GM18909 (cell line): ENCODE results near the gene RANBP10.

Source experiments
- ATAC-seq: cut with Tn5 transposase; IDR thresholded peaks from one replicate; pipeline ENCODE4 v1.9.1; 2021; ENCODE audit warnings: mild to moderate bottlenecking; ENCODE audit not compliant: unreplicated experiment, poor library complexity

The RANBP10 gene

DNA sequence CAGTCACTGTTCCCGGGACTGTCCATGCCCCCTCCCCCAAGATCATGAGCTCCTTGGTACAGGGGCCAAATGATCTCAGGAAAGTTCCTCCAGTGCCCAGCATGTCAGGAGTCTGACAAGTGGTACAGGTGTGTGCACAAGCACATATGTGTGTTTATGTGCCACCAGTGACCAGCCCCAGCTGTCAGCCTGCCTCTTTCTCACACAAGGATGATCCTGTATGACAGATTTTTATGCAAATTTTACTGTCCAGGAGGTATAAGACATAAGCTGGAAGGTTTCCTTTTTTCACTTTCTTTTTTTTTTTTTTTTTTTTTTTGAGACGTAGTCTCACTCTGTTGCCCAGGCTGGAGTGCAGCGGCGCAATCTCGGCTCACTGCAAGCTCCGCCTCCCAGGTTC, 55.9 kb downstream of the RANBP10 start:
- ATAC-seq: peak; percentile 54

DNA sequence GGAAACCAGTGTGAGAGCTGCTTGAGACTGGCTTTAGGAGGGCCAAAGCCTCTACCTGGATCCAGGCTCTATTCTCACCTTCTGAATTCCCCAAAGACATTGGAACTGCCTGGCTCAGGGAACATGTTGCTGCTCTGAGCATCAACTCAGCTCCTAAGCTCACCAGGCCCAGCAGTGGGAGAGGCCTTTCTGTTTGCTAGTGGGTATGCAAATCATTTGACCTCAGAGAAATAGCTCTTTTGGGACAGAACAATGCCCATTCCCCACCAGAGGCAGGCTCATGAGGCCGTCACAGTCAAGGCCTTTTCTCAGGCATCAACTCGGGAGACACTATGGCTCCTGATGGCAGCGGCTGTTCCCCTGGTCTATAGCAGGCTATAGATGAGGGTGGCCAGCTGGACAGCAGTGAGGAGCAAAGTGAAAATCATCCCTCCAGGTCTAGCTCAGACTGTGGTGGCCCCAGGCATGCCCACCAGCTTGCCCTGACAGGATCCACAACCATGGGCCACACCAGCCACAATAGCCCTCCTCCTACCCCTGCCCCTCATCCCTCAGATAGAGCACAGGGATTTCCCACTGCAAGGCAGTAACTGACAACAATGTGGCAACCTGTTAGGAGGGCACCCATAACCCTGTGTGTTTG, 56.8 kb downstream of the RANBP10 start:
- ATAC-seq: no peak

DNA sequence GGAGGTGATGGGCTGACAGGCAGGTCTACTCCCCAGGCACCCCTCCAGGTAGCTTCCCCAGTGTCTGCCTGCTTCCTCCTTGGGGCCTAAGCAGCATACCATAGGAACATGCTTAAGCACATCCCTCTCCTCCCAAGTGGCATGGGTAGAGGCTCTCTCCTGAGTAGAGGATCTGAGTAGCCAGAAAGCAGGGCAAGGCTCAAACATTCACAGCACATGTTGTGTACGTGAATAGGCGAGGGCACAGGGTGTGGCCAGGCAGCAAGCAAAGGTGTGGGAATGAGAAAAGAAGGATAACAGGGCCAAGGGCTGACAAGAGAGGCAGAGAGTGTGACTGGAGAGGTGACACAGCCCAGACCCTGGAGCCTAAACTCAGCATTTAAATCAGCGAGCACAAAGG, 57.5 kb downstream of the RANBP10 start:
- no peak for ATAC-seq

DNA sequence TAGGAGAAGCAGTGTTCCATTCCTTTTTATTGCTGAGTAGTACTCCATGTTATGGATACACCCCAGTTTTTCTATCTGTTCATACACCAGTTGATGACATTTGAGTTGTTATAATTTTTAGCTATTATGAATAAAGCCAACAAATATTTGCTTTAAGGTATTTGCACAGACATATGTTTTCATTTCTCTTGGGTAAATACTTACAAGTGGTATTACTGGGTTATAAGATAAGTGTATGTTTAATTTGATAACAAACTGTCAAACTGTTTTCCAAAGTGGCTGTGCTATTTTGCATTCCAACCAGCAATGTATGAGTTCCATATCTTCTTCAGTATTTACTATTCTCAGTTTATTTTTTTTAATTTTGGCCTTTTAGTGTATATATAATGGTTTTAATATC, 59.5 kb downstream of the RANBP10 start:
- no peak for ATAC-seq

DNA sequence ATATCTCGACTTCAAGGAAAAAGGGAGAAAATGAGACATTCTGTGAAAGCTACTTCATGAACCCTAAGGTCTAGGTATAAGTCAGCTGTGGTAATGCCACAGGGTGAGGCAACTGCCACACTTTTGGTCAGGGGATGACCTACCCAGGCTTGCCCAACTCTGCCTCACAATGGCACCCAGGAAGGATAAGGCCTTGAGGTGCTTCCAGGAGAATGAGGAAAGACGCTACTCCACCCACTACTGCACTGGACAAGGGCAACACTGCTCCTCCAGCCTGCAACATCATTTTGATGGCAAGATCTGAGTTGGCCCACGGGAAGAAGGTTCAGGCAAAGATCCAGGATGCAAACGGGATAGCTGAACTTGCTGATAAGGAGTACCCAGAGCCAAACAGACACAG, 65.2 kb downstream of the RANBP10 start:
- no peak for ATAC-seq

DNA sequence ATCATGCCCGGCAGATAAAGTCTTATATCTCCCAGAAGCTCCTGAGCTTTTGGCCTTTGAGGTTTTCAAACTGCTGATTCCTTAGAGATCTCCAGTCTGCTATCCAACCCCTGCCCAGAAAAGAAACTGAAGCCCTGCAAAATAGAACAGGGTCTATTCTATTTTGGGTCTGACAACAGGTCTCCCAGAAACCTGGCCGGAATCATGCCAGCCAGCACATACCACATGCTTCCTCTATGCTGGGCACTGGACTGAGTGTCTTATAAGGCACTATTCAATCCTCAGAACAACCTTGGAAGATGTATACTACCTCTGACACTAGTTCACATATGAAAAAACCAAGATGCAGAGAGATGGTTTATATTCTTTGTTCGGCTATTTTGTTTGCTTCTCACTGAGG, 66.0 kb downstream of the RANBP10 start:
- ATAC-seq: no peak

DNA sequence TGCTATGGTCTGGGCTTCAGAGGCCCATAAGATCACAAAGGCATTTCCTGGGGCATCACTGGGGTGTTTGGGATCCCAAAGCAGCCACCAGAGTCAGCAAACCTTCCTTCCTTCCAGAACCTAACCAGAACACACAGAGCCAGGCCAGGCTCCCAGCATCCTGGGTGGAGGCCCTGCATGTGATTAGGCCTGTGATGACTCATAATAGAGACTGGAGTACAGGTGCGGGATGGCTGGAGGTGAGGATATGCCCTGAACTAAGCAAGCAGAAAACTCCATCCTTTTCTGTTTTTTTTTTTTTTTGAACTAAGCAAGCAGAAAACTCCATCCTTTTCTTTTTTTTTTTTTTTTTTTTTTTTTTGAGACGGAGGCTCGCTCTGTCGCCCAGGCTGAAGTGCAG, 69.5 kb downstream of the RANBP10 start:
- ATAC-seq: no peak

DNA sequence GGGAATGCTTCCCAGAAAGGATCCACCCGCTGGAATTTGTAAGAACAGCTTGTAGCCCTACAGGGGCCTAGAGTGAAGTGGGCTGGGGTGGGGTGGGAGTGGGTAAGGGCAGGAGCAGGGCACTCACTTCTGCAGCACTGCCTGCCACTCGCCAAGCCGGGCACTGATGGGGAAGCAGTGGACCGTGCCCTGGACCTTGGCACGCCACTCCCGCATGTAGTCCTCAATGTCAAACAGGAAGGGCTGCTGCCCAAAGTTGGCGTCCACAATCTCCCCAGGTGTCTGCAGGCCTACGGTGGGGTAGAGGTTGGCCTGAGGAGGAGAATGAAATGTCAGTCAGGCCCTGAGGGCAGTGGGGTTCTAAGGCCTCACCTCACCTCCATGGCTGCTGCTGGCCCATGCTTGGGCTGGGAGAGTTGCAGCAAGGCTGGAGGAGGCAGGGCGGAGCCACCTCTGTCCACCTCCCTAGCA, 71.6 kb downstream of the RANBP10 start:
- no peak for ATAC-seq

DNA sequence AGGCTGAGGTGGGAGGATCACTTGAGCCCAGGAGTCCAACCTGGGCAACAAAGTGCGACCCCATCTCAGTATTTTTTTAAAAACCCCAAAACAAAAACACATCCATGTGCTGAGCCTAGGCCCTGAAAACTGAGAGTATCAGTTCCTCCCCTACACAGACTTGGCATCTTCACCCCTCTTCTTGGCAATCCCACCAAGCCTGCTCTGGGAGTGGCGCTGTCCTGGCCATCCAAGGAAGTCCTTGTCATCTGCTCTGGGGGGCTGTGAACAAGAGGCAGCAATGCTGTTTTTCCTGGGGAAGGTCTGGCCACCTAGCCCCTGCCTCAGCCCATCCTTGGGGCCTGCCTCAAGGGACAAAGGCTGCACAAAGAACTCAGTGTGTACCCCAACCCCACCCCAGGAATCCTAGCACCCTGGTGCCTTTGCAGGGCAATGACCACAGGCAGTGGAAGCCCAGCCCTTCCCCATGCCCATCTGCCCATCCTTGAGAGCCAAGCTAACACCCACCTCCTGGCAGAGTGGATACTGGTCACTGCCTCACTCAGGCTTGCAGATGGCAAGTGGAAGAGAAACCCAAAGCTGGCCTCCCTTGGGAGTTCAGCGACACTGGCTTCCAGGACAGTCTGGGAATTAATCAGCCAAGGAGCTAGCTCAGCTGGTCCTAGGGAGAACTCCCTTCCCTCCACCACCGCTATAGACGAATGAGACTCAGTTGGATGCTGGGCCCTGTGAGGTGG, 72.5 kb downstream of the RANBP10 start:
- no peak for ATAC-seq

DNA sequence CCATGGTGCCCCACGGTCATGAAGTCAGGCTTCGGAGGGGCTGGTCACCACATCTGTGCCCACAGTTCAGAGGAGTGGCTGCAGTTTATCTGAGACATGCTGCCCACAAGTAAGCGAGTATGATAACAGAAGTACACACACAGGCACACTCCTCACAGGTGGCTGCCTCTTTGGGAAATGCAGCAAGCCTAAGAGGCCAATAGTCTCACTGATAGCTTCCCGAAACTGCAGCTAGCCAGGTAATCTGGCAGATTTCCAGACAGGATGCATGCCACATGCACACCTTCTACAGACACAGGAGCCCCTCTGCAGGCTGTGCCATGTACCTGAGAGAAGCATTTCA, 74.6 kb downstream of the RANBP10 start:
- no peak for ATAC-seq

DNA sequence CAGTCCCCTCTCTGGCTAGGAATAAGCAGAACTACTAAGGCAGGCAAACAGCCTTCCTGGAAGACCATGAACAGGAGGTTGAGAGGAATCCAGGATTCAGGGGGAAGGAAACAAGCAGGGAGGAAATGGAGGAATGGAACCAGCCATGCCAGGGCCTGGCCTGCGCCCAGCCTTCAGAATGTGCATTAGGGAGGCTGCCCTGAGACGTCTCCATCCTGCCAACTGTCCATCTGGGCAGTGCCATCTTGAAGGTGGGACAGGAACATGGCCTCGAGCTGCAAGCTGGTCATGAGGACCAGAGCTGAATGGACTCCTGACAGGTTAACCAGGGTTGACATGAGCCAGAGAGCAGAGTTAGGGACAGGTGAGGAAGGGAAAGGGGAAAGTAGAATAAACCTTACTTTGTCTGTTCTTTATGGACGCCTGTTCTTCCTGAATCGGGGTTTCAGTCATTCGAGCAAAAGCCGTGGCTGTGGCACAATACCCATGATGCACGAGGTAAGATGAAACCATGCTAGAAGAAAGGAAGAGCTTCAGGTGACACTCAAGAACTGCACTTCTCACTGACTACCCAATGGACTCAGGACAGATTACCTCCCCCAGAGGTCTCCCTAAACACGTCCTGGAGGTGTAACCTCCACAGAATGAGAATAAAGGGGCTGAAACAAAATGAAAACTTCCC, 75.1 kb downstream of the RANBP10 start:
- ATAC-seq: no peak

DNA sequence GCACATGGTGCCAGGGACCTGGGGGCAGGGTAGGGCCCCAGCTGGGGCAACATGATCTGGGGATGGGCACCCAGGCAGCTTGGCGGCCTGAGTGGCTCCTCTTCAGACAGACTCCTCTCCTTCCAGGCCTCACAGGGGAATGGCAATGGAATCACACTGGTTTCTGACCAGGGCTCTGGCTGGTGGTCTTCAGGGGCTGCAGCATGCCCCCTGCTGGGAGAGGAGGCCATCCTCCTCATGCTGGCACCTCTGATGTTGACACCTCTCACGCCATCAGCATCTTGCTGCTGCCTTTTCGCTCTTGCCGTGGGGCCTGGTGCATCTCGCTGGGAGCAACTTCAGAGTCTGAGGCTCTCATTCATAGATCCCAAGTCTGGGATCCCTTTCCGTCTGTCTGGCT, 76.0 kb downstream of the RANBP10 start:
- ATAC-seq: no peak

DNA sequence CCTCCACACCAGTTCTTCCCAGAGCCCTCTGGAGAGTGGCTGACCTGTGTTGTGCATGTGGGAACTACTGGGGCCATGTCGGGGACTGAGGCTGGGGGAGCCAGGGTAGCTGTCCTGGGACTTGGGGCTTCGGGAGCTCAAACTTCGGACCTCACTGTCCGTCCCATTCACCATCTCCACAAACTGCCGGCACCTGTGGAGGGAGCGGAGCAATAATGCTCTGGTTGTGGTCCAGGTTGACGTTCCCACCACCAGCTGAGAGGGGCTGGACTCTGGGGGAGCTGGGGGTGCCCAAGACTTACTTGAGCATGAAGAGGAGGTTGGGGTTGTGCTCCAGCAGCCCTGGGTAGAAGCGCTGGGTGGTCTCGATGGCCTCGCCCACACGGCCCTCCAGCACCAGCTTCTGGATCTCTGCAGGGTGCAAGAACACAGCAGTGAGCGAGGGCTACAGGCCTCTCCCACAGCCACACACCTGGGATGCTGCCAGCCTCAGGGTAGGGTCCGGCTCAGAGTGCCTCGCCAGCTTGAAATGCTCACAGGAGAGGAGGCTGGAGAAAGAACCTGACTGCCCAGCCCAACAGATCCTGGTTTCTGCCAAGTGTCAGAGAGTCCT, 76.6 kb downstream of the RANBP10 start:
- ATAC-seq: no peak

DNA sequence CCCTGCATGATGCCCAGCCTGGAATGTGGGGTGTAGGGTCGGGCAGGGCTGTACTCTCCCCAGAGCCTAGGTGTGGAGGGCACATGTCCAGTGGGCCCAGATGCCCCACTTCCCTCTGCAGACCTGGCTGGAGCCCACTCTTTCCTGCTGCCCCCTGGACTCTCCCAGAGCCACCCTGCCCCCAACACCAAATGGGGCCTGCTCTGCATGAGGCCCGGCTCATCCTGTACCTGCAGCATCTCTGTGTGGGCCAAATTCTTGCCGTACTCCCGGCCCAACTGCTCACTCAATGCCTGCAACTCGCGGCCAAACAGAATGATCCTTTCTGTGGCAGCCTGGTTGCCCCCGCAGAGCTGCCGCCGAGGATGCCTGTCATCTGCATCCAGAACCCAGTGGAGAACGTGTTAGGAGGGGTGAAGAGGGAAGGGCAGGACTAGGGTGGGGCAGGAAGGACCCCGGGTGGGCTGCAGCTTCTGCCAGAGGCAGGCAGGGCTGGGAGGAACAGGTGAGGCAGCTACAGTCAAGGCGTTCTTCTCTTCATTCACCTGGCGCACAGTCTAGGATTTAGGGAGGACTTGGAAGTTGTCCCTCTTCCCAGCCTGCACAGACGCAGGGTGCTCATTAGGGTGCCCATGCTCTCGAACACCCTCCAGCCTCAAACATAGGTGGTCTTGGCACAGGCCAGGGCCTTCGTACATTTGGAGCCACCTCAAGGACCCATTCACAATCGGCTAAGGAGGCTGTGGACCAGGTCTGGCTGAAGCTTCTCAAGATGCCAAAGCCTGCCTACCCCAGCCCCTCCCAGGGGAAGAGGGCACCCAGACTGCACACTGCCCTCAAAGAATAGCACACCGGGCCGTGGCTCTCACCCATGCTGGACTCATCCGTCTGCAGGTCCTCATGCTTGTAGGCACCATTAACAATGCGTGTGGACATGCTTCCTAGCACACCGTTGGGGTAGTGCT, 78.6 kb downstream of the RANBP10 start:
- ATAC-seq: no peak

DNA sequence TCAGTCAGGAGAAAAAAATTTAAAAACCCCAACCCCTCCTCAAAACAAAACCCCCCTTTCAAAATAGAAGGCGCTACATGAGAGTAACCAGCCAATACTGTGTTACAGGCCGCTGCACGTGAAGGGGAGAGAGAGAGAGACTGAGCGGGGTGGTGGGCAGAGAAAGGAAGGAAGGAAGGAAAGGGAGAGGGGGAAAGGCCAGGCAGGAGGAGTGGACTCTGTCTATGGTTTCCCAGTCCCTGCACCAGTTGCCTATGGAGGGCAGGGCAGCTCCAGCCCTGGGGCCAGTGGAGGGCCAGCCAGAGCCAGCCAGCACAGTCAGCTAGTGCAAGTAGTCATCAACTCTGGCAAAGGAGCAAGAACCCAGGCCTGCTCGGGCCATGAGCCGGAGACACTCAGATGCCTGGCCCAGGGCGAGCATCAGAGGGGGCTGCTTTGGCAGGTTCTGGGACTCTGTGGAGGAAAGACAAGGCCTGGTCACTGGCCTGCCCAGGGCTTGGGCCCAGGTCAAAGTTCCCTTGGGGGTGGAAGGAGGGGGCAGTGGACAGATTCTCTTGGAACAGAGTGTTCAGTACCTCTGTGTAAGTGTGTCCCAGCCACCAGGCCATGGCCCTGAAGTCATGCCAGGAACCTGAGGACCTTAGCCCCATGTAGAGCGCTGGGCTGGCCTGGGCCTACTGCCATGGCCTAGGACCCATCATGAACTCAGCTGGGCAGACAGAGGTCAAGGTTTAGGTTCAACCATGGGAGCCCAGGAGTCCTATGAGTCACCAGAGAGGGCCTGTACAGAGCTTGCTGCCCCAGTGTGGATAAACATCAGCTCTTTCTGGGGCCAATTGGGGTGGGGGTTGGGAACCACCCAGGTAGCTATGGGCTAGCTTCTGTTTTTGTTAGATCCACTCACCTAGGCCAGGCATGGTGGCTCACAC, 80.0 kb downstream of the RANBP10 start:
- no peak for ATAC-seq

DNA sequence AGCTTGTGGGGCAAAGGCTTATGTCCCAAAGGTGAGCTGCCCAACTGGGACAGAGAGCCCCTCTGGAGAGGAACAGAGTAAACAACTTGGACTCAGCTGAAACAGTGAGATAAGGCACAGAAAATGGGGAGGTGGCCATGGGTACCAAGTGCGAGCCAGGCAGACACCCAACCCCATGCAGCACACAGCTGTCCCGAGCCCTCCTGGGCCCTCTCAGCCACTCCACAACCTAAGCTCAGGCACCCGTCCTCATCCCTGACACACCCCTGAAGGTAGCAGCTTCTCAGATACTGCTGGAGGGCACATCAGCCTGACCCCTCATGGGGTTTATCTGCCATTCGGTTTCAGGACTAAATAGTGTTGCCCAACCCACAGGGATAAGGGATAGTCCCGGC, 82.5 kb downstream of the RANBP10 start:
- ATAC-seq: no peak

DNA sequence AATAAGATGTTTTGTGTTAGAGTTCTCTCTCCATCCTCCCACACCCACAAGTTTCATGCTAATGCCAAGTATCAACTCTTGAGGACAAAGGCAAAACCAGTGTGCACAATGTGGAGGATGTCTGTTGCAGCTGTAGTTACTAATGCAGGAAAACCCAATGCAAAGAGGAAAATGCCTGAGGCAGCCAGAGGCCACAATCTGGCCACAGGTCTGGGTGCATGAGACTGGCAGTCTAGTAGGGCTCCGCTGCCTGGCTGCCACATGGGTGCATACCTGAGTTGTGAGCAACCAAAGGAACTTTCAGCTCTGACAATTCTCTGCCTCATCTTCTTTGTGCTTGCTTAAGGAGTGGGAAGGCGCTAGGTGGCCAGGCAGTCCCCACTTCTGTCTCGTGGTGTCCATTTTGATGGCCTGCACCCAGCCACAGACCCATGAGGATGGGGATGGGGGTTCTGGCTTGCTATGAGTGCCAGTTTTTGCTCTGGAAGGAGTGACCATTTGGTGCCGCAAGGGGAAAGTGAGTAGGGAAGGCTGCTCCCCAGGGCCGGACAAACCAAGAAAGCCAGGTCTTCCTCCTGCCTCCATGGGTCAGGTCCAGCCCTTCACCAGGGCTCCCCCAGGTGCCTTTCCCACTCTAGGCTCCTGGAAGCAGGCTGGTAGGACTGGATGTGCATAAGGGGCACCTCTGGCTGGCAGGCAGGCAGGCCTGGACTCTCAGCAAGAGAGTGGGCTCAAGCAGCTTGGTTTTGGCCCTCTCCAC, 83.0 kb downstream of the RANBP10 start:
- no peak for ATAC-seq

DNA sequence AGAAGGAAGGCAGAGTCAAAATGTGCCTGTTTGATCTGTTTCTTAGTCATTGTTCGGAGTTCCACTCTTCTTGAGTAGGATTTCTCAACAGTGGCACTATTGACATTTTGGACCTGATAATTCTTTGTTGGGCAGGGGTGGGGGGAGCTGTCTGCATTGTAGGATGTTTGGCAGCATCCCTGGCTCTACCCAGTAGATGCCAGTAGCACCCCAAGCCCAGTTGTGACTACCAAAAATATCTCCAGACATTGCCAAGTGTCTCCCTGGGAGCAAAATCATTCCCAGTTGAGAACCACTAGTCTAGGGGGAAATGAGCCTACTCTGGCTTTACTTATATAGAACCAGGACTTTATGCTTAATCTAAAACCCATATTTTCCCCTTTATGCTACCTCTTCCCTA, 86.1 kb downstream of the RANBP10 start:
- no peak for ATAC-seq
